Measurements from ENCODE around the gene POU3F1. TPM values are rescaled to one million over a fixed set of nuclear protein-coding genes. Genes with fewer than 3 reads are reported as not detected.

The POU3F1 gene
- total and polyA plus RNA-seq, 10 of the 15 experiments (the other 5 are each of a cell fraction or from before 2014, with no cell fraction given) = 0.04 to 0.53 (median 0.10) TPM; not detected in 3

GRCh38 chr1:38012363-38013226, 34.0 kb downstream of the POU3F1 start, which contains the start of gene UTP11 (continued):
- TF ChIP-seq TCF12 (IDR thresholded peaks at IDR 0.05; ENCODE audit: low read depth, low read length) = no peak
- no peak for TF ChIP-seq HDGF (IDR thresholded peaks at IDR 0.05)
- TF ChIP-seq CHD1 (IDR thresholded peaks at IDR 0.05; ENCODE audit: low read depth, low read length) = no peak
- TF ChIP-seq TARDBP (IDR thresholded peaks at IDR 0.05; ENCODE audit: borderline replicate concordance) = no peak; the same call in 1 of the 2 replicates
- no peak for TF ChIP-seq PAX8 (IDR thresholded peaks at IDR 0.05)
- TF ChIP-seq ZBTB33 (IDR thresholded peaks at IDR 0.05) = peak; percentile 98
- no peak for TF ChIP-seq IRF5 (IDR thresholded peaks at IDR 0.05; ENCODE audit: borderline replicate concordance)
- peak; percentile 57; the same call in 1 of the 3 replicates for TF ChIP-seq POU2F2 (IDR thresholded peaks at IDR 0.05; ENCODE audit: borderline replicate concordance, low read depth, low read length)
- TF ChIP-seq NFXL1 (IDR thresholded peaks at IDR 0.05; ENCODE audit: borderline replicate concordance) = no peak
- TF ChIP-seq TAF1 (IDR thresholded peaks at IDR 0.05; ENCODE audit: borderline replicate concordance, low read depth, low read length) = peak; percentile 99
- TF ChIP-seq RAD21 (IDR thresholded peaks at IDR 0.05; ENCODE audit: insufficient read depth, low read depth, low read length) = no peak
- TF ChIP-seq NKRF (conservative IDR thresholded peaks at IDR 0.05) = peak; percentile 42; the same call in 1 of the 2 replicates
- no peak for TF ChIP-seq NFYA (IDR thresholded peaks at IDR 0.05; ENCODE audit: borderline replicate concordance, low read depth, low read length)
- peak; percentile 29 for TF ChIP-seq FOS (IDR thresholded peaks at IDR 0.05; ENCODE audit: borderline replicate concordance, extremely low read depth, insufficient read length)
- TF ChIP-seq HCFC1 (IDR thresholded peaks at IDR 0.05; ENCODE audit: low read length) = peak; percentile 94
- TF ChIP-seq REST (IDR thresholded peaks at IDR 0.05; ENCODE audit: low read depth, low read length) = no peak
- peak; percentile 38; the same call in 1 of the 2 replicates for TF ChIP-seq RFX5 (IDR thresholded peaks at IDR 0.05; ENCODE audit: low read depth, low read length)
- no peak; the same call in none of the 2 replicates for TF ChIP-seq DPF2 (IDR thresholded peaks at IDR 0.05)
- TF ChIP-seq CBX3 (IDR thresholded peaks at IDR 0.05; ENCODE audit: borderline replicate concordance, low read depth) = no peak
- TF ChIP-seq STAT1 (conservative IDR thresholded peaks at IDR 0.05) = no peak; the same call in 1 of the 2 replicates
- TF ChIP-seq SREBF1 (IDR thresholded peaks at IDR 0.05; ENCODE audit: low read length) = peak; percentile 31; the same call in 1 of the 2 replicates
- TF ChIP-seq MTA3 (IDR thresholded peaks at IDR 0.05; ENCODE audit: borderline replicate concordance, low read length) = no peak
- TF ChIP-seq PML (IDR thresholded peaks at IDR 0.05; ENCODE audit: low read length) = peak; percentile 97

Data from GM12878 (cell line).